HG03342 (cell line): Measurements from ENCODE around the gene GRIN3B.

Experiments
- ATAC-seq: cut with Tn5 transposase; IDR thresholded peaks from one replicate; pipeline ENCODE4 v1.9.1; 2021; ENCODE audit warnings: mild to moderate bottlenecking, moderate library complexity; ENCODE audit not compliant: unreplicated experiment

GRIN3B gene

DNA sequence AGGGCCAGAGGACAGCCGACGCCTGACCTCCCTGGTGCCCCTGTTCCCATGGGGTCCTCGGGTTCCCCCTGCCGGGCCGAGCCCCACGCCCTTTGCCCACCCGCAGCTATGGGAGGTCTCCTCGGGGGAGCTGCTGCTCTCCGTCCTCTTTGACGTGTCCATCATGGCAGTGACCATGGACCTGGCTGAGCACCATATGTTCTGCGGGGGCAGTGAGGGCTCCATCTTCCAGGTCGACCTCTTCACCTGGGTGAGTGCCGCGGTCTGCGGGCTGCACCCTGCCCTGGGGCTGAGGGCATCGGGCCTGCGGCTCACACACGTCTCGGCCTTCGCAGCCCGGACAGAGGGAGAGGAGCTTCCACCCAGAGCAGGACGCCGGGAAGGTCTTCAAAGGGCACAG lies 9.5 kb upstream of the GRIN3B start:
- no peak for ATAC-seq

DNA sequence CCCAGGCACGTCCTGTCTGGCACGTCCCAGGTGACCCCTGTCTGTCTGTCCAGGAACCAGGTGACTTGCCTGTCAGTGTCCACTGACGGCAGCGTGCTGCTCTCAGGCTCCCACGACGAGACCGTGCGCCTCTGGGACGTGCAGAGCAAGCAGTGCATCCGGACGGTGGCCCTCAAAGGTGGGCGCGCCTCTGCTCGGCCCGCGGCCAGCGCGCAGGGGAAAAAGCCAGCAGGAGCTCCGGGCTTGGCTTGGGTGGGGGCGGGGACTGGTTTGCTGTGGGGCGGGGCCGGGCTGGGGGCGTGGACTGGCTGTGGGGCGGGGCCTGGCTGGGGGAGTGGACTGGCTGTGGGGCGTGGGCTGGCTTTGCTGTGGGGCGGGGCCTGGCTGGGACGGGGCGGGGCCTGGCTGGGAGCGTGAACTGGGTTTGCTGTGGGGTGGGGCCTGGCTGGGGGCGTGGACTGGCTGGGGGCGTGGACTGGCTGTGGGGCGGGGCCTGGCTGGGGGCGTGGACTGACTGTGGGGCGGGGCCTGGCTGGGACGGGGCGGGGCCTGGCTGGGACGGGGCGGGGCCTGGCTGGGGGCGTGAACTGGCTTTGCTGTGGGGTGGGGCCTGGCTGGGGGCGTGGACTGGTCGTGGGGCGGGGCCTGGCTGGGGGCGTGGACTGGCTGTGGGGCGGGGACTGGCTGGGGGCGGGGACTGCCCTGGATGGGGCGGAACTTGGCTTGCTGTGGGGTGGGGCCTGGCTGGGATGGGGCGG lies 8.9 kb upstream of the GRIN3B start:
- ATAC-seq = no peak

DNA sequence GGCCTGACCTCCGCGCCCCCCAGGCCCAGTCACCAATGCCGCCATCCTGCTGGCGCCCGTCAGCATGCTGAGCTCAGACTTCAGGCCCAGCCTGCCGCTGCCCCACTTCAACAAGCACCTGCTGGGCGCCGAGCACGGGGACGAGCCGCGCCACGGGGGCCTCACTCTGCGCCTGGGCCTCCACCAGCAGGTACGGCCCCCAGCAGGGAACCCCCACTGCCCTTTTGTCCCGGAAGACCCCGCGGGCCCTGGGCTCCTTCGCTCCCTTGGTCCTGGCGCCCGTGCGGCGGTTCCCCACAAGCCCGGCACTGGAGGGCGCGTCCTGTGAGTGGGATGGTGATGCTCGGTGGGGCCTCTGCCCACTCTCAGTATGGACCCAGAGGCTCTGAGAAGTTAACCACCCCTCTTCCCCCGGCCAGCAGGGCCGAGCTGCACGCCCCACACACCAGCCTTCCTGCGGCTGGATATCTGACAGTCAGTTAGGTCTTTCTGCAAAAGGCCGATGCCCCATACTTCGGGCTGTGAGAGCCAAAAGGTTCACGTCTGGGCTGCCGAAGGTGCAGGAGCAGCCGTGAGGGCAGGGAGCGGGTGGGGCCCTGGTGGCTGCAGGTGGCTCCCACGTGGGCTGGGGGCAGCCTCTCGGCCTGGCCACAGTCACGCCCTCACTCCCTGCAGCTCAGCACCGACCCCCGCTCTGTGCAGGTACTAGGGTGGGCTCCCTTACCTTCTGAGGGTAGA lies 8.1 kb upstream of the GRIN3B start:
- no peak for ATAC-seq

DNA sequence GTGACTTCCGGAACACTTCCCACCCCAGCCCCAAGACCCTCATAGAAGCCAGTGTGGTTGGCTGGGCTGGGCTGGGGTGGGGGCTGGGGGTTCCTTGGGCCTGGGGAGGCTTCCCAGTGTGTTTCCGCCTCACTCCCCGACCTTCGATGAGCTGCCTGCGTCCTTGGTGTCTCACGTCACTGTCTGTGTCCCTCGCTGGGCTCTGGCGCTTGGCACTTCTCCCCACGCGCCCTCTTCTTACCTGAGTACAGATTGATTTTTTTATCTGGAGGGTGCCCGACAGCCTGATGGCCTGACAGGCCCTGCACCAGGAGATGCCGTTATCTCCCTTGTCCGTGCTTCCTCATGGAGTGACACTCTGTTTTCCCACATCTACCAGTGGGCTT lies 7.6 kb upstream of the GRIN3B start:
- no peak for ATAC-seq

DNA sequence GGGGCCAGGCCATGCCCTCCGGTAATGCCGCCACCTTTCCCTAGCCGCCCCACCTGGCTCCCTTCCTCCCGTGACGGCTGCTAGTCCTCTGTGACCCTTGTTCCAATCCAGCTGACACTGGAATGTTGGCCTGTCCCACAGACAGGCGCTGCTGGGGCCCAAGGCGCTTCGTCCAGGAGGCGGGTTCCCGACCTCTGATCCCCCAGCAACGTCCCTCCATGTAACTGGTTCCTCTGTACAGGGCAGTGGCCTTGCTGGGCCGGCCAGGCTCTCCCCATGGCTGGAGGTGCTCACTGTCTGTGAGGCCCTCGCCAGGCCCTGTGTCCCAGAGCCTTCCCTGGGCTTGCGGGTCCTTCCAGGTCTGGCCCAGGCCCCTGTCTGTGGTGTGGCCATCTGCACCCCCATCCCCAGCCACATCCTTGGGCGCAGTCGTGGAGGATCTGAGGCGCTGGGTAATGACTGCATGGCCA lies 6.8 kb upstream of the GRIN3B start:
- ATAC-seq = no peak

DNA sequence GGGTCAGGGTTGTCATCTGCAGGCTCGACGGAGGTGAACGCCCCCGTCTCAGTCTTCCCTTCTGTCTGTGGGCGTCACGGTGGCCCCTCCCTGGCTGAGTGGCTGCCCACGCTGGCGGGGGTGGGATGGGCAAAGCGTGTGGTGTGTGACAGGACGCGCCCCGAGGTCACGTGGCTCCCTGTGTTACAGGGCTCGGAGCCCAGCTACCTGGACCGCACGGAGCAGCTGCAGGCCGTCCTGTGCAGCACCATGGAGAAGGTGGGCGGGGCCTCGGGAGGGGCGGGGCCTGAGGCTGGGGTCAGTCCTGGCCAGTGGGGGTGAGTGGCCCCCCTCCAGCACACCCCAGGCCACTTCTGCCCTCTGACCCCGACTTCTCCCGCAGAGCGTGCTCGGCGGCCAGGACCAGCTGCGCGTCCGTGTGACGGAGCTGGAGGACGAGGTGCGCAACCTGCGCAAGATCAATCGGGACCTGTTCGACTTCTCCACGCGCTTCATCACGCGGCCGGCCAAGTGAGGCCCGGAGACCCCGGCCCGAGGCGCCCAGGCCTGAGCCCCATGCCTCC lies 6.3 kb upstream of the GRIN3B start:
- ATAC-seq = no peak

DNA sequence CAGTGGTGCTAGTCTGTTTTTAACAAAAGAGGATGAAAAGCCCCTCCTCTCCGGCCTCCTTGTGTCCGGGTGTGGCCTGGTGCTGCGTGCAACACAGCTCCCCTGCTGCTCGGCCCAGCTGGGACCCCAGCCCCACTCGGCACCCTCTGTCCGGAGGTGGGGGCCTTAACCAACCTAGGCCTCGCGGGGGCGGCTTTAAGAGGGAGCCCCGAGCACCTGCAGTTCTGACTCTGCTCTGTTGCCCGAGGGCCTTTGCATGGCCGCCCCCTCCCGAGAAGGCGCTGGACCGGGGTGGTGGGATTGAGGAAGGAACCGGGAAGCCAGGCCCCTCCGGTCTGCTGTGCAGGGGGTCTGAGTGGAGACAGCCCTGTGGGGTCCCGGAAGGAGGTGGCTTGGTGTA lies 5.7 kb upstream of the GRIN3B start:
- ATAC-seq = no peak

DNA sequence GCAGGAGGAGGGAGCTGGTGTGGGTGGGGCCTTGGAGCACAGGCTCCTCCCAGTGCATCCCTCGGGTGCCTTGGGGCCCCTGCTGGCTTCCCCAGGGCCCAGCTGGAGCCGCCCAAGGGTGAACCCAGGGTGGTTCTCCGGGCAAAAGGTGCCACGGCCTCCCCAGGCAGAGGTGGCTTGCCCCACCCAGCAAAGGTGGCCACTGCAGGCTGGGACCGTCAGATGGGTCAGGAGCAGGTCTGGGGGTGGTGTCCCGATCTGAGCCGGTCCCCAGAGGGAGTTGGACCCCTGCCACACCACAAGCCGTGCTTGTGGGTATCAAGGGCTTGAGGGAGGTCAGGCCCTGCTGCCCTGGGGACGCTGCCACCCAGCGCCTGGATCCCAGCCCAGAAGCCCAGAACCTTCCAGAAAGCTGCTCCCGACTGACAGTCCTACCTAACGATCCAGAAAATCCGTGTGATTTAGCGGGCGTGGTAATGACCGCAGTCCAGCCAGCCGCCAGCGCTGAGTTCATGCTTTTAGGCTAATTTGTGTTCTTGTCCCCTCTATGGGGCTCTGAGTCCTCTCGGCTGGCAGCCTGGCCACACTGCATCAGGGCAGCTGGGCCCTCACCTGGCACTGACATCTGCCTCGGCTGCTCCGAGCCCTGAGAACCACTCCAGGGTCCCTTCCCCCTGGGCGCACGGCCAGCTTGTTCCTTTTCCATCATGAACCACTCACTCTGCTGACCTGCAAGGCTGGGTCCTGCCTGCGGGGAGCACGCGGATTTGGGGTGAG lies 5.0 kb upstream of the GRIN3B start:
- no peak for ATAC-seq

DNA sequence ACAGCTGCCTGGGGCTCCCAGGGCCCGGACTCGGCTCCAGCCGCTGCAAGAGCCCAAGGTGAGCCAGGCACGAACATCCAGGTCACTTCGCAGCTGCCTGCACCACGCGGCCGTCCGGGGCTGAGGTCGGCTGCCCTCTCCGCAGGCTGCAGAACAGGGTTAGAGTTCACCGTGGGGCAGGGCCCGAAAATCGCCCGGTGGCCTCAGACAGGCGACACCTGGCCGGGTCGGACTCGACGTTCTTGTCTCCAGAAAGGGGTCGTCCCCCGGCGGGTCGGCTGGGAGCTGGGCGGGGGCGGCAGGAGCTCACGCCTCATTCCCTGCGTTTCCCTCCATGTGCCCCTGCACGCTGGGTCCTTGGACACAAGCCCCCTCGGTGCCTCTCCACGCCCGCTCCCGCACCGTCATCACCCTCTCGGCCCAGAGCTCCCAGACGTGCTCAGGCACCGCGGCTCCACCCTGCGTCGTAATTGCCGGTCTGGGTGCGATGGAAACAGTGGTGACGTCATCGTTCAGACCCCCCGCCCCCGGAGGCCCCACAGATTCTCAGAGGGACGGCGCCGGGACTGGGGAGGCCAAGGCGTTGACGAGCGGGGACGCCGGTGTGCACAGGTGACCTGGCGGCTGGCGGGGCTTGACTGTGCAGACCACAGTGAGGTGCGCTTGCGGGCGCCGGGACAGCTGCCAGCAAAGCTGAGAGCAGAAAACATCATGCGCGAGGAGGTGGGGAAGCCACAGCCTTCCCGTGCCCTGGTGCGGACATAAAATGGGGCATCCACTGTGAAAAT lies 4.0 kb upstream of the GRIN3B start:
- ATAC-seq = no peak

DNA sequence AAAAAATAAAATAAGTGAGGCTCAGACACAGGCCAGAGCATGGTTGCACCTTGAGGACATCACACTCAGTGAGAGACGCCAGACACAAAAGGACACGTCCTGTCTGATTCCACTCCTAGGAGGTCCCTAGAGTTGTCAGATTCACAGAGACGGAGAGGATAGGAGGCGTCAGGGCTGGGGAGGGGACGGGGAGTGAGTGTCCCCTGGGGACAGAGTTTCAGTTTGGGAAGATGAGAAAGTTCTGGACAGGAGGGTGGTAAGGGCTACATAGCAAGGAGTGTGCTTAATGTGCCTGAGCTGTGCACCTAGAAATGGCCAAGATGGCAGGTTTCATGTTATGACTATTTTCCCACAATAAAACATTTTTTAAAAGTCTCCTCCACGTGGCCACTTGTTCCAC lies 2.2 kb upstream of the GRIN3B start:
- ATAC-seq = no peak

DNA sequence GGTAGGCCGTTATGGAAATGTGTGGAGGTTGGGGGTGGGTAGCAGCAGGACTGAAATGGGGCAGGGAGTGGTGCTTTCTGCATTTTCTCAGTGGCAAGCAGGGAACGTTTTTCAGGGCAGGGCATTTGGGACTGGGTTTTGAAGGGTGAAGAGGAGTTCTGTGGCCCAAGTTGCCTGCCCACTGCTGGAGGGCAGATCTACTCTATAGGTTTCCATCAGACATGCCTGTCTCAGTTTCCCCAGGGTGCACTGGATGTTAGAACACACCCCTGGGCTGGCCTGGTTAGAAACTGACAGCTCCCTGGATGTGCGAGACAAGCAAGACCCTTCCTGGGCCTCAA lies 870 bp upstream of the GRIN3B start:
- ATAC-seq = no peak

DNA sequence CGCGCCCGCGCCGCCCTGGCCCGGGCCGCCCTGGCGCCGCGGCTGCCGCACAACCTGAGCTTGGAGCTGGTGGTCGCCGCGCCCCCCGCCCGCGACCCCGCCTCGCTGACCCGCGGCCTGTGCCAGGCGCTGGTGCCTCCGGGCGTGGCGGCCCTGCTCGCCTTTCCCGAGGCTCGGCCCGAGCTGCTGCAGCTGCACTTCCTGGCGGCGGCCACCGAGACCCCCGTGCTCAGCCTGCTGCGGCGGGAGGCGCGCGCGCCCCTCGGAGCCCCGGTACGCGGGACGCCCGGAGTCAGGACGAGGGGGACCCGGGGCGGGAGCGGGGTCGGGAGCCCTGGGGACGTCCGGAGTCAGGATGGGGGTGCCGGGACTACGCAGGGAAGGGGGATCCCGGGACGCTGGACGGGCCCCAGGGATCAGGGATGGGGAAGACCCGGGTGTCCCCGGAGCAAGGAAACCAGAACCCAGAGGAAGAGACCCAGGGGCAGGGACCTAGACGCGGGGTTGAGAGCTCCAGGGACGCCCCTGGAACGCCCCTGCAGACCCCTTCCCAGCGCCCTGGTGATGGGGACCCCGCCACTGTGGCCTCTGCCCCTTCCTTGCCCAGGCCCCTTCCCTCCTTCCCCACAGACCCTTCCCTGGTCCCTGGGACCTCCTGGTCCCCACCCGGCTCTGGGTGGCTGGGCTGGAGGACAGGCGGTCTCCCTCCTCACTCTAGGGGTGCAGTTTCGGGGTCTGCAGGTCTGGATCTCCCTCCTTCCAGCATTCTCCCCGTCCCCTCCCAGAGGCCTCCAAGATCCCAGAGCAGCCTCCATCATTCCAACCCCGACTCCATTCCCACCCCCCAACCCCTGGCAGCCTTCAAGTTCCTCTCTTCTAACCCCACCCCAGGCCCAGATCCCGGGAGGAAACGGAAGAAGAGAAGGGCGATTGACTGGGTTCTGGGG lies 645 bp downstream of the GRIN3B start:
- ATAC-seq = no peak

DNA sequence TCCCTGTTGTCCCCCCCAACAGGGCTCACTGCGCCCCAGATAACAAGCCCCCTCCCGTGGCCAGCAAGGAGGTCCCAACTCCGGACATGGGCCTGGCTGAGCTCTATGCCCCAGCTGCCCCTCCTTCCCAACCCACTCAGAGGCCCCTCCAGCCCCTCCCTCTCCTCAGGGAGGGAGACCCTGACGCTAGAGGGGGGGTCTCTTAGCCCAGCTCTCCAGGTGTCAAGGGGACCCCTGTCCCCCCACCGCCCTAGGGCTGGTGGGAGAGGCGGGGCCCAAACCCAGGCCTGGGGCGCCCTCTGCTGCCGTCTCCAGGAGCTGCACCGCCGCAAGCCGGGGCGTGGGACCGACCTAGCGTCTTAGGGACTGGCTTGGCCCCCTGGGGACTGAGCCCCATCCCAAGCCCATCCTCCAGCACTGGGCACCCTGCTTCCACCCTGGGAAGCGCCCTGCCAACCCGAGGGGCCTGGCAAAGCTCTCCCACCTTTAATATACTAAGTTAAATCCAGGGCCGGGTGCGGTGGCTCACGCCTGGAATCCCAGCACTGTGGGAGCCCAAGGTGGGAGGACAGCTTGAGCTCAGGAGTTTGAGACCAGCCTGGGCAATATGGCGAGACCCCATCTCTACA lies 1.4 kb downstream of the GRIN3B start:
- no peak for ATAC-seq

DNA sequence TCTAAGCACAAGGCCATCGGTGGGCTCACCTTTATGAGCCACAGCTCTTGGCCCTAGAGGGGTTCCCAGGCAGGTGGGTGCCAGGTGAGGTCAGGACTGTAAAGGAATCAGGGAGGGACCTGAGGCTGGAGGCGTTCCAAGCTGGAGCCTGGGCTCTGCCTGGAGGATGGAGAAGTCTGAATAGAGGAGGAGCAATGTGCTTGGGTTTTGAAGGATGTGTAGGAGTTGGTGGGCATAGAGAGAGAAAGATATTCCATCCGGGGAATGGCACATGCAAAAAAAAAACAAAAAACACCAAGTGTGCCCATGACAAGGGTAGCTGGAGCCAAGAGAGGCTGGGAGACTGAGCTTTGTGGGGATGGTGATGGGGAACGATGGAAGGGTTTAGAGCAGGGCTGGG lies 2.4 kb downstream of the GRIN3B start:
- ATAC-seq = no peak

DNA sequence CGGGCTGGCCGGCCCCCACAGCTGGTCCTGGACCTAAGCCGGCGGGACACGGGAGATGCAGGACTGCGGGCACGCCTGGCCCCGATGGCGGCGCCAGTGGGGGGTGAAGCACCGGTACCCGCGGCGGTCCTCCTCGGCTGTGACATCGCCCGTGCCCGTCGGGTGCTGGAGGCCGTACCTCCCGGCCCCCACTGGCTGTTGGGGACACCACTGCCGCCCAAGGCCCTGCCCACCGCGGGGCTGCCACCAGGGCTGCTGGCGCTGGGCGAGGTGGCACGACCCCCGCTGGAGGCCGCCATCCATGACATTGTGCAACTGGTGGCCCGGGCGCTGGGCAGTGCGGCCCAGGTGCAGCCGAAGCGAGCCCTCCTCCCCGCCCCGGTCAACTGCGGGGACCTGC lies 3.1 kb downstream of the GRIN3B start:
- ATAC-seq = no peak

DNA sequence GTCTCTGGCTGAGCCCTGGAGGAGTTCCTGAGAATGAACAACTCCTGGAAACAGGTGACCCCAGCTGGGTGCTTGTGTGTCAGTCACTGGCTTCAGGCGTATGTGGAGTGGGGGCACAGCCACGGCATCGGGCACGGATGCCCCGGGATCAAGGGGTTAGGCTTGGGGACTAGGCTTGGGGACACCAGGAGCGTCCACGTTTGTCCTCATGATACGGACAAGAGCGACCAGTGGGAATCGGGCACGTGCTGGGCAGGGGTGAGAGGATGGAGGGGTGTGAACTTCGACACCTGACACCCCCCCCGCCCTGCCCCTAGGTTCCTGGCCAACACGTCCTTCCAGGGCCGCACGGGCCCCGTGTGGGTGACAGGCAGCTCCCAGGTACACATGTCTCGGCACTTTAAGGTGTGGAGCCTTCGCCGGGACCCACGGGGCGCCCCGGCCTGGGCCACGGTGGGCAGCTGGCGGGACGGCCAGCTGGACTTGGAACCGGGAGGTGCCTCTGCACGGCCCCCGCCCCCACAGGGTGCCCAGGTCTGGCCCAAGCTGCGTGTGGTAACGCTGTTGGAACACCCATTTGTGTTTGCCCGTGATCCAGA lies 4.1 kb downstream of the GRIN3B start:
- ATAC-seq = no peak

DNA sequence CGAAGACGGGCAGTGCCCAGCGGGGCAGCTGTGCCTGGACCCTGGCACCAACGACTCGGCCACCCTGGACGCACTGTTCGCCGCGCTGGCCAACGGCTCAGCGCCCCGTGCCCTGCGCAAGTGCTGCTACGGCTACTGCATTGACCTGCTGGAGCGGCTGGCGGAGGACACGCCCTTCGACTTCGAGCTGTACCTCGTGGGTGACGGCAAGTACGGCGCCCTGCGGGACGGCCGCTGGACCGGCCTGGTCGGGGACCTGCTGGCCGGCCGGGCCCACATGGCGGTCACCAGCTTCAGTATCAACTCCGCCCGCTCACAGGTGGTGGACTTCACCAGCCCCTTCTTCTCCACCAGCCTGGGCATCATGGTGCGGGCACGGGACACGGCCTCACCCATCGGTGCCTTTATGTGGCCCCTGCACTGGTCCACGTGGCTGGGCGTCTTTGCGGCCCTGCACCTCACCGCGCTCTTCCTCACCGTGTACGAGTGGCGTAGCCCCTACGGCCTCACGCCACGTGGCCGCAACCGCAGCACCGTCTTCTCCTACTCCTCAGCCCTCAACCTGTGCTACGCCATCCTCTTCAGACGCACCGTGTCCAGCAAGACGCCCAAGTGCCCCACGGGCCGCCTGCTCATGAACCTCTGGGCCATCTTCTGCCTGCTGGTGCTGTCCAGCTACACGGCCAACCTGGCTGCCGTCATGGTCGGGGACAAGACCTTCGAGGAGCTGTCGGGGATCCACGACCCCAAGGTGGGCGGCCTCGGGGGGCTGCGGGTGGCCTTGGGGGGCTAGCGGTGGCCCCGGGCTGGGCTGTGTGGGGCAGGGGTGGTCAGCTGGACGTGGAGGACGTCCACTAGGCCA lies 4.8 kb downstream of the GRIN3B start:
- no peak for ATAC-seq
